DOHH2 (cell line): ENCODE results near the gene C11orf54.

ENCODE experiments used
- H3F3A ChIP-seq: fragments of 200-600 bp; sonication (generic), shearing (Covaris generic); 2 replicates; pipeline ENCODE4 v1.6.0; 2016; ENCODE audit warnings: antibody characterized with exemption, mild to moderate bottlenecking; ENCODE audit not compliant: control insufficient read depth, insufficient read depth
- H3K27ac ChIP-seq: fragments of 200-600 bp; sonication (generic); 2 replicates; pipeline ENCODE4 v1.5.1; 2014; ENCODE audit warnings: low read depth, mild to moderate bottlenecking, low read length, moderate library complexity
- H3K27me3 ChIP-seq: fragments of 200-600 bp; sonication (generic); 2 replicates; pipeline ENCODE4 v1.6.1; 2014; ENCODE audit warnings: mild to moderate bottlenecking, low read length, mixed read lengths; ENCODE audit not compliant: control insufficient read depth
- H3K36me3 ChIP-seq: fragments of 200-600 bp; sonication (generic); 2 replicates; pipeline ENCODE4 v1.6.1; 2014; ENCODE audit warnings: mild to moderate bottlenecking, low read length, moderate library complexity, mixed read lengths; ENCODE audit not compliant: control insufficient read depth
- H3K4me1 ChIP-seq: fragments of 200-600 bp; sonication (generic); 2 replicates; pipeline ENCODE4 v1.6.1; 2014; ENCODE audit warnings: mild to moderate bottlenecking, low read length, mixed read lengths; ENCODE audit not compliant: control insufficient read depth
- H3K4me2 ChIP-seq: fragments of 200-600 bp; sonication (generic); 2 replicates; pipeline ENCODE4 v1.6.0; 2014; ENCODE audit warnings: mild to moderate bottlenecking, low read length, moderate library complexity
- H3K4me3 ChIP-seq: fragments of 200-600 bp; sonication (generic); 2 replicates; pipeline ENCODE4 v1.5.1; 2014; ENCODE audit warnings: mild to moderate bottlenecking, low read length, mixed read lengths
- H3K79me2 ChIP-seq: fragments of 200-600 bp; sonication (generic); 2 replicates; pipeline ENCODE4 v1.6.1; 2014; ENCODE audit warnings: mild to moderate bottlenecking, low read length, mixed read lengths; ENCODE audit not compliant: control insufficient read depth
- H3K9me2 ChIP-seq: fragments of 200-600 bp; sonication (generic); replicated peaks from 2 replicates; pipeline ENCODE4 v1.6.1; 2014; ENCODE audit warnings: mild to moderate bottlenecking, low read length, mixed read lengths; ENCODE audit not compliant: control insufficient read depth
- H3K9me3 ChIP-seq: fragments of 200-600 bp; sonication (generic); 2 replicates; pipeline ENCODE4 v1.6.1; 2014; ENCODE audit warnings: antibody characterized with exemption, low read length, mixed read lengths; ENCODE audit not compliant: control insufficient read depth, insufficient read depth
- H4K20me1 ChIP-seq: fragments of 200-600 bp; sonication (generic); 2 replicates; pipeline ENCODE4 v1.6.0; 2014; ENCODE audit warnings: low read depth, mild to moderate bottlenecking, antibody characterized with exemption, low read length, moderate library complexity; ENCODE audit not compliant: control insufficient read depth, insufficient read depth
- CTCF ChIP-seq: fragments of 200-600 bp; sonication (generic); IDR thresholded peaks from one replicate; pipeline ENCODE4 v1.5.1; 2014; ENCODE audit warnings: antibody characterized with exemption, mild to moderate bottlenecking, low read depth, low read length; ENCODE audit not compliant: poor library complexity, severe bottlenecking
- EZH2phosphoT487 ChIP-seq: fragments of 200-600 bp; sonication (generic); IDR thresholded peaks from 2 replicates; pipeline ENCODE4 v1.6.1; 2017; ENCODE audit warnings: borderline replicate concordance, mild to moderate bottlenecking, antibody characterized with exemption, low read length, moderate library complexity, mixed read lengths

C11orf54 gene

GRCh38 chr11:93740031-93740729 lies 1.3 kb upstream of the C11orf54 start:
- peak overlapping the region; percentile 86 for H3K4me2 ChIP-seq
- no peaks in the 10 kb centered on the region for H3K9me2 ChIP-seq
- peaks cover 99% of the 10 kb centered on the region for H3K79me2 ChIP-seq
- H3F3A ChIP-seq: peaks cover 59% of the 10 kb centered on the region
- peaks cover 70% of the 10 kb centered on the region for H3K36me3 ChIP-seq
- H3K9me3 ChIP-seq: no peaks in the 10 kb centered on the region
- TF ChIP-seq EZH2phosphoT487 (no peak), CTCF (no peak)
- peak overlapping the region; percentile 87 for H3K4me3 ChIP-seq
- peaks cover 43% of the 10 kb centered on the region for H4K20me1 ChIP-seq
- no peaks in the 10 kb centered on the region for H3K27me3 ChIP-seq
- peak overlapping the region; percentile 91 for H3K27ac ChIP-seq
- peaks cover 48% of the 10 kb centered on the region for H3K4me1 ChIP-seq

- Histone ChIP-seq H3K9me3 (no peaks in the 10 kb centered on the region), H4K20me1 (peaks cover 37% of the 10 kb centered on the region), H3K27ac (peak overlapping the region; percentile 91), H3K79me2 (peaks cover 94% of the 10 kb centered on the region), H3K4me2 (peak overlapping the region; percentile 86), H3K4me3 (peak overlapping the region; percentile 87), H3K27me3 (no peaks in the 10 kb centered on the region), H3K4me1 (peaks cover 42% of the 10 kb centered on the region), H3K36me3 (peaks cover 64% of the 10 kb centered on the region), H3K9me2 (no peaks in the 10 kb centered on the region), H3F3A (peaks cover 53% of the 10 kb centered on the region)
- no peak for TF ChIP-seq EZH2phosphoT487
- TF ChIP-seq CTCF: no peak
These were observed 760 bp upstream of the C11orf54 start for GRCh38 chr11:93740730-93741093.

- Histone ChIP-seq H3K27ac (peak overlapping the region; percentile 91), H3K4me2 (peak overlapping the region; percentile 86), H4K20me1 (peaks cover 27% of the 10 kb centered on the region), H3K36me3 (peaks cover 53% of the 10 kb centered on the region), H3K79me2 (peaks cover 86% of the 10 kb centered on the region), H3K27me3 (no peaks in the 10 kb centered on the region), H3K9me2 (no peaks in the 10 kb centered on the region), H3F3A (peaks cover 42% of the 10 kb centered on the region), H3K4me3 (peak overlapping the region; percentile 87), H3K4me1 (peaks cover 31% of the 10 kb centered on the region), H3K9me3 (no peaks in the 10 kb centered on the region)
- TF ChIP-seq EZH2phosphoT487: no peak
- TF ChIP-seq CTCF: no peak
These were observed 382 bp downstream of the C11orf54 start for GRCh38 chr11:93741882-93742226.
